MCF 10A (cell line): ENCODE measurements around the gene SND1. TPM values are rescaled to one million over a fixed set of nuclear protein-coding genes. Genes with fewer than 3 reads are reported as not detected.

ENCODE experiments used
- BruUV-seq: library from RNA; stranded (reverse); fragments of 400-500 nt; replicated peaks from 2 replicates; lab custom pipeline; 2021; lab: Mats Ljungman, UMichigan
- CTCF ChIA-PET: fragments of 300-600 bp; sonication (Branson Sonifier 250); formaldehyde crosslinking; extraction: SDS; loops from one replicate; lab custom pipeline; 2021; ENCODE audit warnings: antibody characterized with exemption, inconsistent platforms; lab: Yijun Ruan, JAX
- POLR2A ChIA-PET: fragments of 300-600, 350-650 bp; sonication (Branson Sonifier 250); formaldehyde crosslinking; extraction: SDS; loops from one replicate; lab custom pipeline; 2020; ENCODE audit warnings: antibody characterized with exemption, inconsistent platforms; lab: Yijun Ruan, JAX
- DNase-seq: peaks from one replicate; pipeline ENCODE4 v3.0.0-alpha.2; 2018; ENCODE audit not compliant: unreplicated experiment
- H3K27ac Mint-ChIP-seq: one replicate; pipeline ENCODE4 v1.8.0; 2022; ENCODE audit warnings: mild to moderate bottlenecking, low read depth, mixed read lengths; ENCODE audit not compliant: unreplicated experiment
- H3K27me3 Mint-ChIP-seq: one replicate; pipeline ENCODE4 v1.8.0; 2022; ENCODE audit warnings: mixed read lengths; ENCODE audit not compliant: insufficient read depth, unreplicated experiment
- H3K36me3 Mint-ChIP-seq: one replicate; pipeline ENCODE4 v1.8.0; 2022; ENCODE audit warnings: mild to moderate bottlenecking, moderate library complexity, mixed read lengths; ENCODE audit not compliant: insufficient read depth, unreplicated experiment
- H3K4me1 Mint-ChIP-seq: one replicate; pipeline ENCODE4 v1.8.0; 2022; ENCODE audit warnings: mixed read lengths; ENCODE audit not compliant: insufficient read depth, unreplicated experiment
- H3K4me3 Mint-ChIP-seq: one replicate; pipeline ENCODE4 v1.8.0; 2022; ENCODE audit warnings: mild to moderate bottlenecking, moderate library complexity, mixed read lengths; ENCODE audit not compliant: unreplicated experiment
- H3K9me3 Mint-ChIP-seq: one replicate; pipeline ENCODE4 v1.8.0; 2022; ENCODE audit warnings: mixed read lengths; ENCODE audit not compliant: unreplicated experiment
- intact Hi-C: fragments of 100-400 bp; cut with micrococcal nuclease; formaldehyde crosslinking; loops from 2 replicates; pipeline ENCODE4 v1.14.1; 2022
- total RNA-seq: library from RNA; stranded (reverse); gene quantifications from 2 replicates; pipeline ENCODE4 v1.2.3, GENCODE V29; 2022
- TF ChIP-seq, protein P1 (sequence below): fragments of 200-600 bp; IDR thresholded peaks from one replicate; pipeline ENCODE4 v1.8.0; 2022; ENCODE audit warnings: antibody characterized with exemption, mild to moderate bottlenecking; ENCODE audit not compliant: unreplicated experiment

SND1 gene
- total RNA-seq, 1 experiment from 2014 or later = 297 TPM

DNA sequence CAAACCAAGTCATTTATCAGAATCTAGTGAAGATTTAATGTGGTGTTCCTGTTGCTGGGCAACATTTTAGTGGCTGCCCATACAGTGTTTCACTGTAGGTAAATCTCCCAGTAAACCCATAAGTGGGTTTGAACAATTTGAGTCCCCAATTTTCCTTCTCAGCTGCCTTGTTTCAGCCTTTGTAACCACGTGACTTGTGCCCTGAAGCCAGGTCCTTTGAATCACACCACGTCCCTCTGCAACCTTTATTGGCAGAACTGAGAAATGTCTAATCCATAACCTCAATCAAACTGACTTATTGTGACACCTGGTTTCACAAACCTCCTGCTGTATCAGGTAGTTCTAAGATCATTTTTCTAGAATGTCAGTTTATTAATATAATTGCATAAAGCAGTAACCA, 30.1 kb downstream of the SND1 start:
- POLR2A ChIA-PET = interaction anchor here (0.6 to 2.0 kb wide), 2 partner anchors 9 to 420 kb away, joined by 3 to 5 read pairs; no protein-coding TSS in a partner anchor
- no peak overlapping the region for H3K27ac Mint-ChIP-seq
- intact Hi-C loops = no loop called here
- CTCF ChIA-PET = no interaction called here
- H3K4me3 Mint-ChIP-seq = no peak overlapping the region
- peaks cover 5% of the 10 kb centered on the region for H3K9me3 Mint-ChIP-seq
- no peak for DNase-seq
- no TSS peak for BruUV-seq
- H3K4me1 Mint-ChIP-seq = peaks cover 15% of the 10 kb centered on the region
- TF ChIP-seq, protein P1, sequence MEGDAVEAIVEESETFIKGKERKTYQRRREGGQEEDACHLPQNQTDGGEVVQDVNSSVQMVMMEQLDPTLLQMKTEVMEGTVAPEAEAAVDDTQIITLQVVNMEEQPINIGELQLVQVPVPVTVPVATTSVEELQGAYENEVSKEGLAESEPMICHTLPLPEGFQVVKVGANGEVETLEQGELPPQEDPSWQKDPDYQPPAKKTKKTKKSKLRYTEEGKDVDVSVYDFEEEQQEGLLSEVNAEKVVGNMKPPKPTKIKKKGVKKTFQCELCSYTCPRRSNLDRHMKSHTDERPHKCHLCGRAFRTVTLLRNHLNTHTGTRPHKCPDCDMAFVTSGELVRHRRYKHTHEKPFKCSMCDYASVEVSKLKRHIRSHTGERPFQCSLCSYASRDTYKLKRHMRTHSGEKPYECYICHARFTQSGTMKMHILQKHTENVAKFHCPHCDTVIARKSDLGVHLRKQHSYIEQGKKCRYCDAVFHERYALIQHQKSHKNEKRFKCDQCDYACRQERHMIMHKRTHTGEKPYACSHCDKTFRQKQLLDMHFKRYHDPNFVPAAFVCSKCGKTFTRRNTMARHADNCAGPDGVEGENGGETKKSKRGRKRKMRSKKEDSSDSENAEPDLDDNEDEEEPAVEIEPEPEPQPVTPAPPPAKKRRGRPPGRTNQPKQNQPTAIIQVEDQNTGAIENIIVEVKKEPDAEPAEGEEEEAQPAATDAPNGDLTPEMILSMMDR = no peak
- H3K36me3 Mint-ChIP-seq = peaks cover 30% of the 10 kb centered on the region
- no peaks in the 10 kb centered on the region for H3K27me3 Mint-ChIP-seq

DNA sequence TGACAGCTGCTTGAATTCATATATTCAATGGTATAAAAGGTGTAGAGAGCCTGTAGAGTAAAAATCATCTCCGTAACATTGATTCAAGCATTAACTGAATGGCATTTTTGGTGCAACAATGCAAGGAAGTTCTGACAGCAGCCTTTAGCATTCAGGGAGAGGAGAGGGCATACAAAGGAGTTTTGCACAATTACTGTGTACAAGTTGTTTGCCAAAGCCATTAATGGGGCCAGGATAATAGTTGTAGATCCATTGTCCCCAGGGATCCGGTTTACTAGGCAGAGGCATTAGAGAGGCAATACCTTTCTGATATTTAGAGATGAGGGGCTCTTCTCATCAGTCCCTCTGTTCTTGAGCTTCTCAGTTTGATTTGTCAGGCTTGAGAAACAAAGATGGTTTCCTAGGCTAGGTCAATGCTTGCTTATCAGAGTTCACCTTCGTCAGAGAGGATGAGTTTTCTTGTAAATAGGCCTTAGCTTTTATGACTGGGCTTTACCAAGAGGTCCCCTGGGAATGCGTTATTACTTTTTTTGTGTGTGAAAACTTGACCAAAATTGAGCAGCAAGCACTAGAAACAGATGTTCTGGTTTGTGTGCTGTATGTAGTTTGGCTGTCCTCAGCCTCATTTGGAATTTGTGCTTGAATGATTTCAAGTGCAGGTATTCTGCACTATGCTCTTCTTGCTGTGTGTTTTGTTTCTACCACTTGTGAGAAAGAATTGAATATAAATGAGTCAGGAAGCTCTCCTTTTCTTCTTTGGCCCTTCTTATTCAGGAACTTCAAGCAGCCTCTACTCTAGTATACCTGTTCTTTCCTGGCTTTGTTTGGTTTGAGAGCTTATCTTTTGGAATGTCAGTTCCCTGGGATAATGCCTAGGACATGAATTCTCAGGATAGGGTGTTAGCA, 32.0 kb downstream of the SND1 start:
- TF ChIP-seq, protein P1 = no peak

DNA sequence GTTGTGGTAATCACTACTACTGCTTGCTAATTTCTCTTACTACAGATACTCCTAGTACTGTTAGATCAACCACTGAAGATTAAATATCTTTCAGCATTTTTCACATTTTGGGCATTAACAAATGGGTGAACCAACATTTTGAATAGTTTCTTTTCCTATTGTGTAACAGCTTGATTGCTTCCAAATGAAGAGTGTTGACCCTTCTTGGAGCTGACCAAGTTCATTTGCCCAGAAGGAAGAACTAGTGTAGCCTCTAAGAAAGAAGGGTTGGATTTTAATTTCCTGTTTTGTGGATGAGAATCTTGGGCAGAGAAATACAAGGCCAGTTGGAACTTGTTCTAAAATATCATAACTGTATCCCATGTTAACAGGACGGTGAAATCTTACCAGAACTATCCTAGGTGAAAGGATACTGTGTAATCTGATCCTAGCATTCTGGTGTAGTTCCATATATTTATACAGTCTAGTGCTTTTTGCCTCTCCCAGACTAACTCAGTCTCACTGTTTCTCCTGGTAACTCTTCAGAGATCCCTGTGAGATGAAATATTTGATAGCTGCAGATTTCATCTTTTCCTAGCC, 37.3 kb downstream of the SND1 start:
- no peak for DNase-seq
- CTCF ChIA-PET = interaction anchor here (0.7 to 5.7 kb wide), 3 partner anchors 19 to 520 kb away, joined by 3 to 29 read pairs (median 4); no protein-coding TSS in a partner anchor
- no TSS peak for BruUV-seq
- TF ChIP-seq, protein P1 = no peak
- no peaks in the 10 kb centered on the region for H3K27me3 Mint-ChIP-seq
- H3K9me3 Mint-ChIP-seq = no peaks in the 10 kb centered on the region
- peaks cover 14% of the 10 kb centered on the region for H3K4me1 Mint-ChIP-seq
- peaks cover 62% of the 10 kb centered on the region for H3K36me3 Mint-ChIP-seq
- H3K27ac Mint-ChIP-seq = peak overlapping the region; percentile 52
- intact Hi-C loops = no loop called here
- POLR2A ChIA-PET = interaction anchor here (0.7 to 1.3 kb wide), 3 partner anchors 11 to 100 kb away, joined by 3 read pairs; no protein-coding TSS in a partner anchor
- no peak overlapping the region for H3K4me3 Mint-ChIP-seq

More for the DNA sequence above, 32.0 kb downstream of the SND1 start:
- Mint-ChIP-seq H3K36me3 (peaks cover 45% of the 10 kb centered on the region), H3K9me3 (peaks cover 5% of the 10 kb centered on the region), H3K27ac (no peak overlapping the region), H3K4me1 (peaks cover 9% of the 10 kb centered on the region), H3K4me3 (no peak overlapping the region), H3K27me3 (no peaks in the 10 kb centered on the region)
- POLR2A ChIA-PET = interaction anchor here (0.6 to 2.0 kb wide), 2 partner anchors 11 to 583 kb away, joined by 3 to 5 read pairs; no protein-coding TSS in a partner anchor
- intact Hi-C loops = no loop called here
- CTCF ChIA-PET = interaction anchor here (0.7 to 1.1 kb wide), 2 partner anchors 10 to 525 kb away, joined by 3 to 4 read pairs; no protein-coding TSS in a partner anchor
- DNase-seq = no peak
- no TSS peak for BruUV-seq

DNA sequence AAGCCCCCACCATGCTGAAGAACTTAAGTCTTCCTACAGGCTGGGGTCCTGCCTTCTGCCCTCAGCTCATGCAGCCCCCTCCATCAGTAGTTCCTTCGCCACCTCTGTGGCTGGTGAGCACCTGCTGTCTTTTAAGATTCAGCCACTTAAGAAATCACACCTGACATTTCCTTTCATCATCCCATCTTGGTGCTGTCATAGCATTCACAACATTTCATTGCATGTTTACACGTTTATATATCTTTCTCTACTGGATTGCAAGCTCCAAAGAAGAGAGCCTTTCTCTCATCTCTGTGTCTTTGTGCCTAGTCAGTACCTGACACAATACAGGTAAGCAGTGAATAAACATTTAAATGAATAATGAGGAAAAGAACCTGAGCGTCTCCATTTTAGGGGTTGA, 38.3 kb downstream of the SND1 start:
- POLR2A ChIA-PET = interaction anchor here (1.2 kb wide), 1 partner anchor 14 kb away, joined by 4 read pairs; no protein-coding TSS in a partner anchor
- CTCF ChIA-PET = interaction anchor here (0.5 to 5.7 kb wide), 3 partner anchors 14 to 586 kb away, joined by 3 to 29 read pairs (median 3); no protein-coding TSS in a partner anchor
- Mint-ChIP-seq H3K4me1 (peaks cover 10% of the 10 kb centered on the region), H3K4me3 (no peak overlapping the region), H3K27ac (peak overlapping the region; percentile 52), H3K36me3 (peaks cover 70% of the 10 kb centered on the region), H3K9me3 (no peaks in the 10 kb centered on the region), H3K27me3 (no peaks in the 10 kb centered on the region)
- TF ChIP-seq, protein P1 = no peak
- no peak for DNase-seq
- intact Hi-C loops = no loop called here
- BruUV-seq = no TSS peak
